Activated CD8-positive, alpha-beta memory T cell treated with anti-CD3 and anti-CD28 coated beads for 36 hours (primary cell): ENCODE measurements around the gene WBP1L. TPM values are rescaled to one million over a fixed set of nuclear protein-coding genes. Genes with fewer than 3 reads are reported as not detected.
"Not testable (repeated sequence)": the region's sequence is repeated elsewhere in the genome, so short reads cannot be mapped to it uniquely, and the experiment has no call there.

Source experiments
- CTCF ChIA-PET: fragments of 350-600 bp; sonication (Branson Sonifier 250); formaldehyde crosslinking; loops from one replicate; lab custom pipeline; 2021; ENCODE audit warnings: antibody characterized with exemption; lab: Charles Lee
- POLR2A ChIA-PET: fragments of 350-600 bp; sonication (Branson Sonifier 250); formaldehyde crosslinking; loops from one replicate; lab custom pipeline; 2021; ENCODE audit warnings: antibody characterized with exemption; lab: Charles Lee
- total RNA-seq, 2 experiments: library from RNA; stranded (reverse); gene quantifications; one replicate each; pipeline ENCODE4 v1.2.3, GENCODE V29; 2021

WBP1L gene
- total RNA-seq, 2 experiments from 2014 or later, result 12.7 to 13.8 TPM

DNA sequence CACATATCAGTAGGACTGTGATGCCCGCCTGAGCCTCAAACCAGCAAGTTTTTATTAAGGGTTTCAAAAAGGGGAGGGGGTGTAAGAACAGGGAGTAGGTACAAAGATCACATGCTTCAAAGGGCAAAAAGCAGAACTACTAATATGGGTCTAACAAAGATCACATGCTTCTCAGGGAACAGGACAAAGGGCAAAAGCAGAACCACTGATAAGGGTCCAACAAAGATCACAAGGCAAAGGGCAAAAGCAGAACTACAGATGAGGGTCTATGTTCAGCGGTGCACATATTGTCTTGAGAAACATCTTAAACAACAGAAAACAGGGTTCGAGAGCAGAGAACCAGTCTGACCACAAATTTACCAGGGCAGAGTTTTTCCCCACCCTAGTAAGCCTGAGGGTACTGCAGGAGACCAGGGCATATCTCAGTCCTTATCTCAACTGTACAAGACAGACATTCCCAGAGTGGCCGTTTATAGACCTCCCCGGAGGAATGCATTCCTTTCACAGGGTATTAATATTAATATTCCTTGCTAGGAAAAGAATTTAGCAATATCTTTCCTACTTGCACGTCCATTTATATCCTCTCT, 100.5 kb downstream of the WBP1L start:
- CTCF ChIA-PET, POLR2A ChIA-PET: not testable (repeated sequence)

DNA sequence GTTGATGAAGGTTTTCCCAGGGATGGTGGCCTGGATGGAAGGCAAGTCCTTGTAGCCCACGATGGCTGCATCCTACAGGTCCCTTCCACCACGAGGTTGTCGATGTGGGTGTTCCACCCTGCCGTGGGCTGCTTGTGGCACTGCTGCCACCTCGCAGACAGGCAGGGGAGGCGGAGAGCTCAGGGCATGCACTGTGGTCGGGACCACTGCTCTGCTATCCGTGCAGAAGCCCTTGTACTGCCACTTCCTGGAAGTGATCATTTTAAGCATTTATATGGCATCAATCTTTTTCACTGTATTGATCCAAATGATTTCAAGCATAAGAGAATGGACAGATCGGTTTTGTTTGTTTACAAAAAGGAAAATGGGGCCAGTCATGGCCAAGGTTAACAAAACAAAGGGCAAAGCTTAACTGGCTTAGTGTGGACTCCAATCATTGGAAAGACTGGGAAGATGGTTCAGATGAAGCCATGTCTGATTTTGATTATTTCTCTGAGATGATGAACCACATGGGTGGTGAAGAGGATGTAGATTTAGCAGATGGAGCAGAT, 101.7 kb downstream of the WBP1L start:
- CTCF ChIA-PET, result no interaction called here
- POLR2A ChIA-PET, result no interaction called here

DNA sequence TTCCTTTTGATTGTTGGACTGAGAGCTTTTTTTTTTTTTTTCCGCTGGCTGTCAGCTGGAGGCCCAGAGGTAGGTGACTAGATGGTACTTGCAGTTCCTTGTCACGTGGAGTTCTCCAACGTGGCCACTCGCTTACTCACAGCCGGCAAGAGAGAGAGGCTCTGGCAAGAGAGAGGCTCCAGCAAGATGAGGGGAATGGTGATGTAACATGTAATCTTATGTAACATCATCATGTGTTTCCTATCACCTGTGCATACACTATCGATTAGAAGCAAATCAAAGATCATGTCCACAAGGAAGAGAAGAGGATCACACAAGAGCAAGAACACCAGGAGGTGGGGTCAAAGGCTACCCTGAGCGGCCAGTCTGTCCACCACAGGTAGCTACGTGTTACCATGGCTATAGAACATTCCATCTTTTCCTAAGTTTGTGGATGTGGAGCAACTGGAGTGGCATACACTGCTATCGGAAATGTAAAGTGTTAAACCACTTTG, 106.3 kb downstream of the WBP1L start:
- ChIA-PET POLR2A (no interaction called here), CTCF (no interaction called here)

DNA sequence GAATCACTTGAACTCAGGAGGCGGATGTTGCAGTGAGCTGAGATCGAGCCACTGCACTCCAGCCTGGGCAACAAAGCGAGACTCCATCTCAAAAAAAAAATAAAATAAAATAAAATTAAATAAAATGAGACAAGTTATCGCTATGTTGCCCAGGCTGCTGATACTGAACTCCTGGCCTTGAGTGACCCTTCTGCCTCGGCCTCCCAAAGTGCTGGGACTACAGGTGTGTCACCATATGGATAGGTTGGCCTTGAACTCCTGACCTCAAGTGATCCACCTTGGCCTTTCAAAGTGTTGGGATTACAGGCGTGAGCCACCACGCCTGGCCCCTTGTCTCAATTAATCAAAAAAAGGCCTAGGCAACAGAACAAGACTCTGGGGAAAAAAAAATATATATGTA, 109.5 kb downstream of the WBP1L start:
- POLR2A ChIA-PET, CTCF ChIA-PET: not testable (repeated sequence)

DNA sequence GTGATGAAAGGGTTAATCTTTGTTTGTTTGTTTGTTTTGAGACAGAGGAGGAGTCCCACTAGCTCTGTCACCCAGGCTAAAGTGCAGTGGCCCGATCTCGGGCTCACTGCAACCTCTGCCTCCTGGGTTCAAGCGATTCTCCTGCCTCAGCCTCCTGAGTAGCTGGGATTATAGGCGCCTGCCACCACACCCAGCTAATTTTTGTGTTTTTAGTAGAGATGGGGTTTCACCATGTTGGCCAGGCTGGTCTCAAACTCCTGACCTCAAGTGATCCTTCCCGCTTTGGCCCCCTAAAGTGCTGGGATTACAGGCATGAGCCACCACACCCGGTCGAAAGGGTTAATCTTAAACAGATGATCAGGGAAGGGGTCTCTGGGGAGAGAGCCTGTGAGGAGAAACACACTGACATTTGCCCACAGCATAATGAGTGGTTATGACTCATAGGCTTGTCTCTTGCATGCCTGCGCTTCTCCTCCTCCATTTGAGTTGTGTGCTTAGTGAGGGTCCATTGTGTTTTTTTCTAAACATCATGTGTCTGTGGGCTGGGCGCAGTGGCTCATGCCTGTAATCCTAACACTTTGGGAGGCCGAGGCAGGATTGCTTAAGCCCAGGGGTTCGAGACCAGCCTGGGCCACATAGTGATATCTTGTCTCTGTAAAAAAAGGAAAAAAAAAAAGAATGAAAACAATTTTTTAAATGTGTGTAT, 112.1 kb downstream of the WBP1L start:
- CTCF ChIA-PET, result not testable (repeated sequence)
- POLR2A ChIA-PET, result interaction anchor here (0.6 to 1.4 kb wide), 2 partner anchors 12 to 120 kb away, joined by 3 to 4 read pairs; no protein-coding TSS in a partner anchor

DNA sequence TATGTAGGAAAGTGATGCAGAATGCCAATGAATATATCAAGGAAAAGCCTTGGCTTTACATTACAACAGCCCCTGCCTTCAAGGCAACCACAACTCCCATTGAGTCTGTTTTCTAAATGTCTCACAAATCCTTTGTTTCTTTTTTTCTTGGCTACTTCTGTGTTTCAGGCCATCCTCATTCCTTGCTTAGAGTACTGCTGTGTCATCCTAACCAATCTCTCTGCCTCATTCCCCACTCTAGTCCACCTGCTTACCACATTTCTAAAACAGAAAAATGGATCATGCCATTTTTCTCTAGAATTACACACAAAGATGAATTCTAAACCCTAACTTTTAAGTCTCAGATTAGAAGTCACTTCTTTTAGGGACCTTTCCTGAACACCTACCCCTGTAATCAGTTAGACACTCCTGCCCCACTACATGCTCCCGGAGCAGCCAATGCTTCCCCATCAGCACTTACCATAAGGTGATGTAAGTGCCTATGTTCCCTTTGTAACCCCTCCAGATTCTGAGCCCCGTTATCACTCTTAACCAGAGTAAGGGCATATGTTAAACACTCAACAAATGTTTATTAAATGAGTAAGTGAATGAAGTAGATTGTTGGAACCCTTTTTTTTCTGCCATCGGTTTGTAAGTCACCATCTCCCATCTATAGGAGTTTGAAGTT, 113.1 kb downstream of the WBP1L start:
- ChIA-PET POLR2A (no interaction called here), CTCF (no interaction called here)

DNA sequence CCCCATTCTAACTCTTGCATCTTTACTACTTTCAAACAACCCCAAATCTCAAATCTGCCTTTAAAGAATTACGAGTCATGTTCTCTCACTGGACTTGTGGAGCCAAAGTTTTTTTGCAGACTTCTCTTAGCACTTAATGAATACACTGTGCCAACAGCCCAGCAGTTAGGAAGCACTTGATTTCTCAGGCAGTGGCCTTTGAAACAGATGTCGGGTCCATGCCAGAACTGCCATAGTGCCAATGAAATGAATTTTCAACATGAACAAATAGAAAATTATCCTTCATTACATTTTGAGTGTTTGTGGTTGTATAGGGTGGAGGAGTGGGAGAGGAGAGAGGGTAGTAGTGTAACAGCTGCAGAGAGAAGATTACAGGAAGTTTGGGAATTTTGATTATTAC, 116.2 kb downstream of the WBP1L start:
- CTCF ChIA-PET, result no interaction called here
- POLR2A ChIA-PET, result no interaction called here

DNA sequence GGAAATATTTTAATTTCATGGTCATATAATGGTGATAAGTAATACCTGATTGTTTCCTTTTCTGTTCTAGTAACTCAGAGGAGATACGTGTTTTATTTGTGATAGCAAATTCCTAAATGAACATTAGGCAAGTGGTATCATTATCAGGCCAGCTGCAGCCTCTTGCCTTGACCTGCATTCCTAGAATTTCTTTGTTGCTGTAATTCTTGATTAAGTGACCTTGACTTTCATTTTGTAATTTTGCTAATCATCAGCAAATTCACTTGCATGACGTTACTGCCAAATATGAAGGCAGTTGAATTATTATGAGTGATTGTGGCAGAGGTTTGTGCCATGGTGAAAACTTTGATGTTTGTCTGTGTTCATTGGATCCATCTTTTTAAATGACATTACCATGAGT, 119.9 kb downstream of the WBP1L start:
- POLR2A ChIA-PET, result no interaction called here
- CTCF ChIA-PET, result no interaction called here

DNA sequence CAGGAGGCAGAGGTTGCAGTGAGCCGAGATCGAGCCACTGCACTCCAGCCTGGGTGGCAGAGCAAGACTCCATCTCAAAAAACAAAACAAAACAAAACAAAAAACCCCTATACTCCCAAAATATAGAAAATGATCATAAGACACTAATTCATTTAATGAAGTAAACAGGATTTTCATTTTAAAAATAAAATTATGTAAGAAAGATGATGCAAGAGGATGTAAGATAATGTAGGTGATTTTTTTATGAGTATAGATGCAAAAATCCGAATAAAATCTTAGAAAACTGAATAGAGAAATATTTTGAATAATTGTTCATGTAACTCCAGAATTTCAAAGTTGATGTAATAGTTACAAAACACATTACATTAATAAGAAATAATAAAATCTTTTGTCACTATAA, 121.9 kb downstream of the WBP1L start:
- POLR2A ChIA-PET, result no interaction called here
- CTCF ChIA-PET, result no interaction called here

Other genes with a start within 250 kb of the WBP1L start
- gene ACTR1A, start 241.2 kb upstream of the WBP1L start, total RNA-seq, result 10 to 100 TPM; 70.0 to 74.0 TPM
- 1 to 10 TPM; 6.8 to 7.4 TPM for gene SUFU, start 240.0 kb upstream of the WBP1L start, total RNA-seq
- 10 to 100 TPM; 67.1 to 71.0 TPM for gene TRIM8, start 99.5 kb upstream of the WBP1L start, total RNA-seq
- gene ARL3, start 29.6 kb upstream of the WBP1L start, total RNA-seq, result 1 to 10 TPM; 8.4 to 9.0 TPM
- 10 to 100 TPM; 33.7 to 33.8 TPM for gene SFXN2, start 29.3 kb upstream of the WBP1L start, total RNA-seq
- not detected for gene CYP17A1, start 93.5 kb downstream of the WBP1L start, total RNA-seq
- 1 to 10 TPM; 7.4 to 7.6 TPM for gene BORCS7, start 110.3 kb downstream of the WBP1L start, total RNA-seq
- under 1 TPM in 1 of 2 experiments, not detected in 1; 0.13 TPM for gene AS3MT, start 125.5 kb downstream of the WBP1L start, total RNA-seq
- gene CNNM2, start 174.3 kb downstream of the WBP1L start, total RNA-seq, result 1 to 10 TPM; 4.7 to 4.9 TPM